OCI-LY7 (cell line): ENCODE measurements around the gene USP24. TPM values are rescaled to one million over a fixed set of nuclear protein-coding genes. Genes with fewer than 3 reads are reported as not detected.

Experiments
- BruUV-seq: library from RNA; stranded (reverse); fragments of 400-500 nt; replicated peaks from 2 replicates; lab custom pipeline; 2021; lab: Mats Ljungman, UMichigan
- CTCF ChIA-PET: fragments of 300-600 bp; sonication (Branson Sonifier 250); formaldehyde crosslinking; loops from one replicate; lab custom pipeline; 2022; ENCODE audit warnings: antibody characterized with exemption; ENCODE audit not compliant: unreplicated experiment; lab: Charles Lee
- POLR2A ChIA-PET: fragments of 300-600 bp; sonication (Branson Sonifier 250); formaldehyde crosslinking; loops from one replicate; lab custom pipeline; 2022; ENCODE audit warnings: antibody characterized with exemption; lab: Charles Lee
- DNase-seq: peaks from one replicate; pipeline ENCODE4 v3.0.0-alpha.2; 2015; ENCODE audit warnings: low spot score
- H2AFZ ChIP-seq: fragments of 200-600 bp; sonication (generic), shearing (Covaris generic); 2 replicates; pipeline ENCODE4 v1.6.1; 2014; ENCODE audit warnings: mild to moderate bottlenecking, antibody characterized with exemption, low read length, moderate library complexity
- H3K27ac ChIP-seq: fragments of 200-600 bp; sonication (generic); 2 replicates; pipeline ENCODE4 v1.5.1; 2014; ENCODE audit warnings: mixed run types, low read depth, mild to moderate bottlenecking, moderate library complexity, low read length, inconsistent platforms; ENCODE audit not compliant: poor library complexity, severe bottlenecking
- H3K36me3 ChIP-seq: fragments of 200-600 bp; sonication (generic); 2 replicates; pipeline ENCODE4 v1.6.1; 2014; ENCODE audit warnings: mild to moderate bottlenecking, antibody characterized with exemption, low read length, moderate library complexity, mixed read lengths; ENCODE audit not compliant: insufficient read depth
- H3K4me1 ChIP-seq: fragments of 200-600 bp; sonication (generic); 2 replicates; pipeline ENCODE4 v1.5.1; 2014; ENCODE audit warnings: mild to moderate bottlenecking, low read length; ENCODE audit not compliant: insufficient read depth, poor library complexity, severe bottlenecking
- H3K4me2 ChIP-seq: fragments of 200-600 bp; sonication (generic); 2 replicates; pipeline ENCODE4 v1.6.1; 2014; ENCODE audit warnings: mild to moderate bottlenecking, low read length
- H3K4me3 ChIP-seq: fragments of 200-600 bp; sonication (generic); 2 replicates; pipeline ENCODE4 v1.5.1; 2014; ENCODE audit warnings: mild to moderate bottlenecking, low read depth, low read length; ENCODE audit not compliant: poor library complexity, severe bottlenecking
- H3K79me2 ChIP-seq: fragments of 200-600 bp; sonication (generic); 2 replicates; pipeline ENCODE4 v1.6.1; 2016; ENCODE audit warnings: low read depth, mild to moderate bottlenecking, low read length, moderate library complexity, mixed read lengths; ENCODE audit not compliant: insufficient read depth
- H3K9me2 ChIP-seq: fragments of 200-600 bp; sonication (generic); 2 replicates; pipeline ENCODE4 v1.6.1; 2016; ENCODE audit warnings: mild to moderate bottlenecking, low read length, mixed read lengths; ENCODE audit not compliant: insufficient read depth
- H3K9me3 ChIP-seq: fragments of 200-600 bp; sonication (generic); 2 replicates; pipeline ENCODE4 v1.6.1; 2014; ENCODE audit warnings: mild to moderate bottlenecking, mixed run types, low read length, mixed read lengths
- H4K20me1 ChIP-seq: fragments of 200-600 bp; sonication (generic); 2 replicates; pipeline ENCODE4 v1.6.1; 2014; ENCODE audit warnings: mild to moderate bottlenecking, antibody characterized with exemption, low read length, moderate library complexity, mixed read lengths; ENCODE audit not compliant: insufficient read depth
- CTCF ChIP-seq: fragments of 200-600 bp; sonication (generic); conservative IDR thresholded peaks from 2 replicates; pipeline ENCODE4 v1.5.1; 2014; ENCODE audit warnings: mild to moderate bottlenecking, antibody characterized with exemption, low read length, moderate library complexity, mixed read lengths
- EZH2phosphoT487 ChIP-seq: fragments of 200-600 bp; sonication (generic); IDR thresholded peaks from 2 replicates; pipeline ENCODE4 v1.6.1; 2018; ENCODE audit warnings: low read depth, borderline replicate concordance, mild to moderate bottlenecking, mixed run types, antibody characterized with exemption, low read length, moderate library complexity, mixed read lengths
- intact Hi-C: fragments of 100-400 bp; cut with micrococcal nuclease; formaldehyde crosslinking; loops from one replicate; pipeline ENCODE4 v1.10.0; 2022; ENCODE audit not compliant: unreplicated experiment
- total RNA-seq, 2 experiments: library from RNA; depleted of rRNA in 1 of 2; stranded (reverse); fragments of >200 nt in 1 of 2; shearing (Covaris generic) in 1 of 2; gene quantifications; 2 replicates each; pipeline ENCODE4 v1.2.3, GENCODE V29; 2014 to 2022

The USP24 gene
- total RNA-seq, 2 experiments from 2014 or later = 35.1 to 46.3 TPM

GRCh38 chr1:55131801-55132200 is 83.4 kb downstream of the USP24 start:
- Histone ChIP-seq H3K79me2 (no peaks in the 10 kb centered on the region), H3K4me3 (no peak overlapping the region), H4K20me1 (no peaks in the 10 kb centered on the region), H3K27ac (no peak overlapping the region), H3K4me2 (no peak overlapping the region), H3K9me3 (no peaks in the 10 kb centered on the region), H2AFZ (no peak overlapping the region), H3K4me1 (peaks cover 5% of the 10 kb centered on the region), H3K9me2 (no peaks in the 10 kb centered on the region), H3K36me3 (peaks cover 89% of the 10 kb centered on the region)
- DNase-seq = no peak
- ChIA-PET CTCF (no interaction called here), POLR2A (interaction anchor here (1.3 kb wide), 1 partner anchor 12 kb away, joined by 3 read pairs; no protein-coding TSS in a partner anchor)
- BruUV-seq = no TSS peak
- no peak for TF ChIP-seq EZH2phosphoT487
- no peak for TF ChIP-seq CTCF
- intact Hi-C loops = no loop called here

GRCh38 chr1:55131218-55131617 is 83.9 kb downstream of the USP24 start:
- intact Hi-C loops = no loop called here
- Histone ChIP-seq H4K20me1 (no peaks in the 10 kb centered on the region), H3K79me2 (no peaks in the 10 kb centered on the region), H3K27ac (no peak overlapping the region), H3K4me3 (no peak overlapping the region), H3K4me2 (no peak overlapping the region), H3K9me2 (no peaks in the 10 kb centered on the region), H3K4me1 (peaks cover 5% of the 10 kb centered on the region), H3K36me3 (peaks cover 88% of the 10 kb centered on the region), H2AFZ (no peak overlapping the region), H3K9me3 (no peaks in the 10 kb centered on the region)
- POLR2A ChIA-PET = interaction anchor here (1.0 to 1.3 kb wide), 3 partner anchors 11 to 721 kb away, joined by 3 to 4 read pairs (median 3); no protein-coding TSS in a partner anchor
- CTCF ChIA-PET = no interaction called here
- no peak for TF ChIP-seq CTCF
- TF ChIP-seq EZH2phosphoT487 = no peak
- no TSS peak for BruUV-seq
- DNase-seq = no peak

DNA sequence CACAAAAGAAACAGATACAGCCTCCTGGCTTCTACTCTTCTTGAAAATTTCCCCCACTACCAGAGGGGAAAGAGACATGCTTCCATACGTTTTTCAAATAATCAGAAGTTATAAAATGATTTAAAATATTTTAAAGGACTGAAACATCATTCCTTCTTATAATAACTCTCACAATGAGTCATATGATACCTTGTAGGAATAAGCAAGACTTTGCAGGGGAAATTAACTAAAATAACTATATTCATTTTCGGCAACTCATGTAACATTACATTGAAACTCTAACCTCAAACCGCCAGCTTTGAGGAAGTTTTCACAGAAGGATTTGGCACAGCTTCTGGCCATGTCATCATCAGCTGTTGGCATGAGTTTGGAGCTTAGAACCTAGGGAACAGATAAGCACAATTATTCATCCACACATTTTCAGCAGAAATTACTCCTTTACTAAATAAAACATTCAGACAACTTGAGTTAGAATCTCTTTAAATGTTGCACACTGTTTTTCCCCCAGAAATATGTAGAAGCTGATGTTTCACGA is 85.9 kb downstream of the USP24 start:
- Histone ChIP-seq H3K79me2 (no peaks in the 10 kb centered on the region), H3K4me2 (no peak overlapping the region), H3K9me3 (no peaks in the 10 kb centered on the region), H4K20me1 (no peaks in the 10 kb centered on the region), H3K4me3 (no peak overlapping the region), H3K9me2 (no peaks in the 10 kb centered on the region), H3K27ac (no peak overlapping the region), H2AFZ (no peak overlapping the region), H3K4me1 (peaks cover 5% of the 10 kb centered on the region), H3K36me3 (peaks cover 90% of the 10 kb centered on the region)
- CTCF ChIA-PET = no interaction called here
- POLR2A ChIA-PET = no interaction called here
- no TSS peak for BruUV-seq
- no peak for TF ChIP-seq CTCF
- TF ChIP-seq EZH2phosphoT487 = no peak
- DNase-seq = no peak
- intact Hi-C loops = no loop called here
